Nephron progenitor cell (in vitro differentiated cells): ENCODE measurements around the gene MOBP.

ENCODE experiments used
- DNase-seq: peaks from one replicate; pipeline ENCODE4 v3.0.0; 2021
- H3K27ac Mint-ChIP-seq: 2 replicates; pipeline ENCODE4 v1.8.0; 2021; ENCODE audit warnings: mild to moderate bottlenecking, moderate library complexity, mixed read lengths
- H3K27me3 Mint-ChIP-seq: 2 replicates; pipeline ENCODE4 v1.8.0; 2021; ENCODE audit warnings: mild to moderate bottlenecking, low read depth, mixed read lengths; ENCODE audit not compliant: poor library complexity
- H3K36me3 Mint-ChIP-seq: 2 replicates; pipeline ENCODE4 v1.8.0; 2021; ENCODE audit warnings: low read depth, mixed read lengths
- H3K4me1 Mint-ChIP-seq: 2 replicates; pipeline ENCODE4 v1.8.0; 2021; ENCODE audit warnings: mixed read lengths
- H3K4me3 Mint-ChIP-seq: 2 replicates; pipeline ENCODE4 v1.8.0; 2021; ENCODE audit warnings: mild to moderate bottlenecking, moderate library complexity, mixed read lengths
- H3K9me3 Mint-ChIP-seq: 2 replicates; pipeline ENCODE4 v1.8.0; 2021; ENCODE audit warnings: mild to moderate bottlenecking, moderate library complexity, mixed read lengths
- TF ChIP-seq, protein P1 (sequence below): fragments of 200-600 bp; sonication (generic); IDR thresholded peaks from 2 replicates; pipeline ENCODE4 v1.5.0; 2021; ENCODE audit warnings: antibody characterized with exemption

The MOBP gene

GRCh38 chr3:39435006-39435748 is 32.3 kb upstream of the MOBP start:
- Mint-ChIP-seq H3K27me3 (peaks cover 8% of the 10 kb centered on the region), H3K27ac (no peak overlapping the region), H3K4me1 (no peaks in the 10 kb centered on the region), H3K4me3 (no peak overlapping the region), H3K36me3 (no peaks in the 10 kb centered on the region), H3K9me3 (no peaks in the 10 kb centered on the region)
- TF ChIP-seq, protein P1, sequence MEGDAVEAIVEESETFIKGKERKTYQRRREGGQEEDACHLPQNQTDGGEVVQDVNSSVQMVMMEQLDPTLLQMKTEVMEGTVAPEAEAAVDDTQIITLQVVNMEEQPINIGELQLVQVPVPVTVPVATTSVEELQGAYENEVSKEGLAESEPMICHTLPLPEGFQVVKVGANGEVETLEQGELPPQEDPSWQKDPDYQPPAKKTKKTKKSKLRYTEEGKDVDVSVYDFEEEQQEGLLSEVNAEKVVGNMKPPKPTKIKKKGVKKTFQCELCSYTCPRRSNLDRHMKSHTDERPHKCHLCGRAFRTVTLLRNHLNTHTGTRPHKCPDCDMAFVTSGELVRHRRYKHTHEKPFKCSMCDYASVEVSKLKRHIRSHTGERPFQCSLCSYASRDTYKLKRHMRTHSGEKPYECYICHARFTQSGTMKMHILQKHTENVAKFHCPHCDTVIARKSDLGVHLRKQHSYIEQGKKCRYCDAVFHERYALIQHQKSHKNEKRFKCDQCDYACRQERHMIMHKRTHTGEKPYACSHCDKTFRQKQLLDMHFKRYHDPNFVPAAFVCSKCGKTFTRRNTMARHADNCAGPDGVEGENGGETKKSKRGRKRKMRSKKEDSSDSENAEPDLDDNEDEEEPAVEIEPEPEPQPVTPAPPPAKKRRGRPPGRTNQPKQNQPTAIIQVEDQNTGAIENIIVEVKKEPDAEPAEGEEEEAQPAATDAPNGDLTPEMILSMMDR: no peak
- no peak for DNase-seq

DNA sequence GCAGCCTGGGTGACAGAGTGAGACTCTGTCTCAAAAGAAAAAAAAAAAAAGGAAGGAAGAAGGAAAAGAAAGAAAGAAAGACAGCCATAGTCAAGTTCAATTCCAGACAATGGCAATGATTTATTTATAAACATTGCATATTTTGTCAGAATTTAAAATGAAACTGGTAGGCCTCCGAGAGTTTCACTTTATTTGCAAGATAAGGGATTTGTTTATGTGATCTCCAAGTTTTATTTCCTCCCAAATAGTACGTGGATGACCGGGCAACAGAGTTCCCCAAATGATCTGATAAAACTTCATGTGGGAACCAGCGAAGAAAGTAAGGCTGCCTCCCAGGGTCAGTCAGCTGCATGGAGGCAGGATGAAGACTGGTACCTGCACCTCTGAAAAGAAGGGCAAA is 28.6 kb upstream of the MOBP start:
- TF ChIP-seq, protein P1: no peak
- H3K4me3 Mint-ChIP-seq: no peak overlapping the region
- H3K4me1 Mint-ChIP-seq: no peaks in the 10 kb centered on the region
- no peaks in the 10 kb centered on the region for H3K9me3 Mint-ChIP-seq
- no peak for DNase-seq
- peaks cover 8% of the 10 kb centered on the region for H3K27me3 Mint-ChIP-seq
- H3K36me3 Mint-ChIP-seq: no peaks in the 10 kb centered on the region
- no peak overlapping the region for H3K27ac Mint-ChIP-seq

DNA sequence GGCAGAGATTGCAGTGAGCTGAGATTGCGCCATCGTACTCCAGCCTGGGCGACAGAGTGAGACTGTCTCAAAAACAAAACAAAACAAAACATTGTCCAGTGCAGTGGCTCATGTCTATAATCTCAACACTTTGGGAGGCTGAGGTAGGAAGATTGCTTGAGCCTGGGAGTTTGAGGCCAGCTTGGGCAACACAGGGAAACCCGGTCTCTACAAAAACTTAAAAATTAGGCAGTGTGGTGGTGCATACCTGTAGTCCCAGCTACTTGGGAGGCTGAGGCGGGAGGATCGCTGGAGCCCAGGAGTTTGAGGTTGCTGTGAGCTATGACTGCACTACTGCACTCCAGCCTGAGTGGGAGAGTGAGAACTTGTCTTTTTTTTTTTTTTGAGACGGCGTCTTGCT is 27.2 kb upstream of the MOBP start:
- DNase-seq: no peak
- H3K36me3 Mint-ChIP-seq: no peaks in the 10 kb centered on the region
- no peak overlapping the region for H3K4me3 Mint-ChIP-seq
- H3K27me3 Mint-ChIP-seq: peaks cover 8% of the 10 kb centered on the region
- H3K9me3 Mint-ChIP-seq: no peaks in the 10 kb centered on the region
- H3K4me1 Mint-ChIP-seq: no peaks in the 10 kb centered on the region
- TF ChIP-seq, protein P1: no peak
- H3K27ac Mint-ChIP-seq: no peak overlapping the region

- DNase-seq: no peak
- no peak overlapping the region for H3K4me3 Mint-ChIP-seq
- TF ChIP-seq, protein P1: no peak
Observed at GRCh38 chr3:39443530-39443929, 23.9 kb upstream of the MOBP start.

GRCh38 chr3:39445927-39446326 is 21.6 kb upstream of the MOBP start:
- TF ChIP-seq, protein P1: no peak
- H3K27ac Mint-ChIP-seq: no peak overlapping the region
- peaks cover 9% of the 10 kb centered on the region for H3K4me1 Mint-ChIP-seq
- no peak overlapping the region for H3K4me3 Mint-ChIP-seq
- H3K9me3 Mint-ChIP-seq: no peaks in the 10 kb centered on the region
- H3K27me3 Mint-ChIP-seq: peaks cover 2% of the 10 kb centered on the region
- no peaks in the 10 kb centered on the region for H3K36me3 Mint-ChIP-seq
- DNase-seq: no peak

More at GRCh38 chr3:39443530-39443929, 23.9 kb upstream of the MOBP start:
- peaks cover 5% of the 10 kb centered on the region for H3K27me3 Mint-ChIP-seq
- peaks cover 8% of the 10 kb centered on the region for H3K4me1 Mint-ChIP-seq
- no peaks in the 10 kb centered on the region for H3K36me3 Mint-ChIP-seq
- no peak overlapping the region for H3K27ac Mint-ChIP-seq
- H3K9me3 Mint-ChIP-seq: no peaks in the 10 kb centered on the region

DNA sequence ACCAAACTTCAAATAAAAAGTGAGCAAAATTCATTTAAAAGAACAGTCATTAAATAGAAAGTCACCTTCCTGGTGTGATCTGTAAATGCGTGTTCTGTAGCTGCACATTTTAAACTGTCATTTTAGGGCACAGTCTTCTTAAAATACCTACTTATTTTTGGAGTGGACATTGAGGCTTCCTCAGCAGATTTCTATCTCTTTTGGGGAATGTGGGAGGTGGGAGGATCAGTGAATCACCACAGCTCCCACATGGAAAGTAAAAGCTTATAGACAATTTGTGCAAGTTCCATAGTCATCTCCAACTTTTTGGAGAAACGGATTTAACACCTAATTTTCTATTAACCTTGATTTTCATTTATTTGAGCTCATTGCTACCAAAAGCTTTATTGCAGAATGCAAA is 21.0 kb upstream of the MOBP start:
- Mint-ChIP-seq H3K9me3 (no peaks in the 10 kb centered on the region), H3K36me3 (no peaks in the 10 kb centered on the region), H3K27ac (no peak overlapping the region), H3K4me1 (peaks cover 9% of the 10 kb centered on the region), H3K4me3 (no peak overlapping the region), H3K27me3 (peaks cover 3% of the 10 kb centered on the region)
- no peak for DNase-seq
- TF ChIP-seq, protein P1: no peak
